ENCODE results near the gene RBP7.

RBP7 gene

DNA sequence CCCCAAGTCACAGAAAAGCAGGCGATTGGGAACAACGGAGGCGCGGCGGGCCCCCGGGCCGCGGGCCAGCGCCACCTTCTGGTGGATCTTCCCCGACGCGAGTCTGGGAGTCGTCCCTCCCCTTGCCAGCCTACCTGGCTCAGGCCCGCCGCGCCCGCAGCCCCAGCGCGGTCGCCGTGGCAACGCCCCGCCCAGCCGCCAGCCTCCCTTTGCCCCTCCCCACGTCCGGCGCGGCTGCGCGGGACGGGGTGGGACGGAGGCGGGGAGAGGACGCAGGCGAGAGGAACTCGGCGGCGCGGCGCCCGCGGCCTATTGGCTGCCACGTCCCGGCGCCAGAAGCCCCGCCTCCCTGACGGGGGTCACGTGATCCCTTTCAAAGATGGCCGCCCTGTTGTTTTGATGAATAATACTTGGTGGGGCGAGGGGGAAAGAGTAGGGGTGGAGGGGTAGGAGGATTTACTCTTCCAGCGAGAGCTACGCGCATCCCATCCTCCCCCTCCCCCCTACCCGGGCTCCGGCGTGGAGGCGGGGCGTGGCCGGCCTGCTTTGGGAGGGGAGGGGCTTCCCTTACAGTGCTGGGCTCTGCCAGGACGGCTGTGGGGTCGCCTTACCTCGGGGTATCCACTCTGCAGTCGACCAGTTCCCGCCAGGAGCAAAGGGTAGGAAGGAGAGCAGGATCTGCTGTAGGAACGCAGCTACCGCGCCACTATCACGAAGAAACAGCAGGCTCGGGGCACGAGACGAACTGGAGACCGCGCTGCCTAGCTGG, 35.7 kb downstream of the RBP7 start, which contains the start of gene UBE4B:
UBE4B (plus strand) TSS at position 369 of the 769 bp plus-strand sequence. CDS start 713 bp downstream, outside the sequence.
- DNase-seq, result peak; percentile 100

DNA sequence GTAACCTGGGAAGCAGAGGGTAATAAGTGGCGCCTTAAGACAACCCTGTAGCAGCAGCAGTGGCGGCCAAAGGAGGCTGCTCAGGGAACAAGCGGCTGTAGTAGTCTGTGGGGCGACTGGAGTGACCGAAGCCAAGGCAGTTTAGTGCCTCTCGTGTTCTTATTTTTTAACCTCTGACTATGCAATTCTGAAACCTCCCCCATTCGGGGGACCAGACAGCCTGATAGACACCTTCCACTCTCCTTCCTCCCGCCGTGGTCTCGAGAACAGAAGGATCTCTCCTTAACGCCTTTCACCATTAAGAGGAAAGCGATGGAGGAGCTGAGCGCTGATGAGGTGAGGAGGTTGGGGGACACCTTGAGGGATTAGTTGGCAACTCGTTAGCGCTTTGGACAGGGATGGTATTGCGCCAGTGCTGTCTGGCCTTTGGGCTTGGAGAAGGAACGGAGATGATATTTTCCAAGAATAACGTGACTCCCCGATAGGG, 36.4 kb downstream of the RBP7 start:
- DNase-seq, result peak; percentile 85

DNA sequence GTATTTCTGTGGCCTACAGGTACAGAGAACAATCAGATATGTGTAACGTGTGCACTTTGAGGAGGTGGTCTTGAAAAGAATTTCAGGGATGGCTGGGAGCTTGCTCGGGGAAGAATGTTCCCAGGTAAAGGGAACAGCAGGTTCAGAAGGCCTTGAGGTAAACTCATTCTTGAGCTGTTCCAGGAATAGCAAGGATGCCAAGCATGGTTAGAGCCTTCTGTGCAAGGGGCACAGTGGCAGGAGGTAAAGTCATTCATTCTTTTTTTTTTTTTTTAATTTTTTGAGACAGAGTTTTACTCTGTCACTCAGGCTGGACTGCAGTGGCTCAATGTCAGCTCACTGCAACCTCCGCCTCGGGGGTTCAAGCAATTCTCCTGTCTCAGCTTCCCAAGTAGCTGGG, 45.7 kb downstream of the RBP7 start:
- no peak for DNase-seq

DNA sequence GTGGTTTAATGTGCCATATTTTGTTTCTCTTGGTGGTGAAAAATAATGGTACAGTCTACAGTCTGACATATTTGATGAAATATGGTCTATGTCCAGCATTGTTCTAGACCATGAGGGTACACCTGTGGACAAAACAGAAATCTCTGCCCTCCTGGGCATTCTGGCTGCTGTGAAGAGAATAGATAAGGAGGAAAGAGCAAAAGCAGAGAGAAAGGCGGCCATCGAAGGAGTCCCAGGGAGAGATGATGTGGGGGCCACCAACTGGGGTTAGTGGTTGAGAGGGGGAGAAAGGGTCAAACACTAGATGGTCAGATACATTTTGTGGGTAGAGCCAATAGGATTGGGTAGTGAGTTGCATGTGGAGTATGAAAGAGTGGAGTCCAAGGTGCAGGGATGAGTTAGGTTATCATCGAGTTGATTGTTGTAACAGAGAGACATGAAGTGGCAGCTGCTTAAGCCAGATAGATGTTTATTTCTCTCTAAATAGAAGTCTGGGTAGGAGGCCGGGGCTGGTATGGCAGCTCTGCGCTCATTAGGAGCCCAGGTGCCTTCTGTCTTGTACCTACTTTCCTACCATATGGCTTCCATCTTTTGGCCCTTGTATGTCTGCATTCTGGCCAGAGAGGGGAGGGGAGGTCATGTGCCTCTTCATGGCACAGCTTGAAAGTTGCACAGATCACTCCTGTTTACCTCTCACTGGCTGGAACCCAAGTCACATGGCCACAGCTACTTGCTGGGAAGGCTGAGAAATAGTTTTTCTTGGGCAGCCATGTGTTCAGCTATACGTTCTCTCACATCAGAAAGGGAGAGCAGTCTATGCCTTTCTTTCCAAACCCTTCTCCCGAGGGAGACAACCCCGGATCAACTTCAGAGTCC, 48.7 kb downstream of the RBP7 start:
- peak; percentile 21 for DNase-seq

DNA sequence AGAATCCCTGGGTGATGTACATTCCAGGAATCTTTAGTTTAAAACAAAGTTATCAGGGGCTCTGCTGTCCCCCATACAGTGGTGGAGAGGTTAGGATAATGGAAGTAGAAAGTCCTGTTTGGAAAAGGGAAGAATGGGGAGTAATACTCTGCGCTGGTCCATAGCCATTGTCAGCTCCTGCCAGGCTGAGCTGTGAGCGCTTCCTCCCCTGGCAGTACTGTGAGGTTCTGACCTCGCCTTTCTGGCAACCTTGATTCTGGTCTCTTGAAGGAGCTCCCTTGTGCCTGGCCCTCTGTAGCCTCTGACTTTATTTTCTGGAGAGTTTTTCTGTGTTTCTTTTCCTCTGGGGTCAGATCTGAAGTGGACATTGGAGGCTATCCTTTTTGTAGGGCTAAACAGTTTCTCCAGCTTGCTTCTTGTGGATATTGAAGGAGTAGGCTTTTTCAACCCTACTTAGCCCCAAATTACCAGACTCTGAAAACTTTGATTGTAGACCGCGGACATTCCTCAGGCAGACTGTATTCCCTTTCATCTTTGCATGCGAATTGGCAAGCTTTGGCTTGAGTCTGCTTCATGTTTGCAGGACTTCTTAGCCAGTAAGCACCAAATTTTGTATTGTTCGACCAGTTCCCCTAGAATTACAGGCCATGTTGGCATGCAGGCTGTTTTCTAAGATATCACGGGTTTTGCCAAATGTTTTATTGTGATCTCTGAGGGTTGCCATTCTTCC, 49.5 kb downstream of the RBP7 start:
- no peak for DNase-seq

DNA sequence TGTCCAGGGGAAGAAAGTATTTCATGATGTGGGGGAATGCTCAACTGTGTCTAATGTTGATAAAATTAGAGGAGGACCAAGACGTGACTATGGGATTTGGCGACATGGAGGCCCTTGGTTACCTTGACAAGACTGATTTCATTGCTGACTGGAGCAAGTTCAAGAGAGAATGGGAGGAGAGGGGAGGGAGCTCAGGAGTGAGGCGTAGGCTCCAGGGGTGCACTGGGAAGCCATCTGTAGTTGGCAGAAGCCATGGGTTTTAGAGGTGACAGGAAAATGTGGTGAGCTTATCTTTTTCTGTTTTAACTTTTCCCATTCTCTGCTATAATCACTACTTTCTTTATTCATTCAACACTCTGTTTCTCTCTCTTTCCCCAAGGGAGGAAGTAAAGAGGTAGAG, 51.6 kb downstream of the RBP7 start:
- DNase-seq, result no peak

DNA sequence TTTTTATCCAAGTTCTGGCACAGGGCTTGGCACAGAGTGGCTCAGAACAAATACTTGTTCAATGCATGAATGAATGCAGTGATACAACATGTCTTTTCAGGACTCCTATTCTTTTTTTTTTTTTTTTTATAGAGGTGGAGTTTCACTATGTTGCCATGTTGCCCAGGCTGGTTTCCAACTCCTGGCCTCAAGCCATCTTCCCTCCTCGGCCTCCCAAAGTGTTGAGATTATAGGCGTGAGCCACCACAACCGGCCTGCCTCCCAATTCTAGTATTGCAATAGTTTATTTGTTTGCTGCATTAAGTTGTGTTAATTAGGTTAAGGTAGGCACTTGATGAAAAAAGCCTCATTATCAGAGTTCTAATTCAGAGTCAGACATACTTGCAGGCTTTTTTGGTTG, 53.6 kb downstream of the RBP7 start:
- no peak for DNase-seq

DNA sequence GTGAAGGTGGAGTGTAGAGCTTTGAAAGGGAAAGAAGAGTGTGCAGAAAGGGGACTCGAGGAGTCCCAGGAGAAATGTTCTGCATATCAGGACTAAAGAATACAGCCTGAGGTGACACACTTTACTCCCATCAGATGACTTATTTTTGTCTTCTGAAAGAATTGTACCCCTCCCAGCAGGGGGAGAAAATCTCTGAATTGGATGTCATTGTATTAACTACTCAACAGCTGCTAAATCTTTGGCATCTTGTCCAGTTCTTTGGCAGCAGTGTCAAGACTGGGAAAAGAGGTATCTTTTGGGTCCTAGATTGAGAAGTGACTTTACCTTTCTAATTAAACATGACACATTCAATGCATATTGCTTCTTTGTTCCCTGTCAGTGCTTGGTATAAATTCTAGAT, 54.6 kb downstream of the RBP7 start:
- DNase-seq, result peak; percentile 41

DNA sequence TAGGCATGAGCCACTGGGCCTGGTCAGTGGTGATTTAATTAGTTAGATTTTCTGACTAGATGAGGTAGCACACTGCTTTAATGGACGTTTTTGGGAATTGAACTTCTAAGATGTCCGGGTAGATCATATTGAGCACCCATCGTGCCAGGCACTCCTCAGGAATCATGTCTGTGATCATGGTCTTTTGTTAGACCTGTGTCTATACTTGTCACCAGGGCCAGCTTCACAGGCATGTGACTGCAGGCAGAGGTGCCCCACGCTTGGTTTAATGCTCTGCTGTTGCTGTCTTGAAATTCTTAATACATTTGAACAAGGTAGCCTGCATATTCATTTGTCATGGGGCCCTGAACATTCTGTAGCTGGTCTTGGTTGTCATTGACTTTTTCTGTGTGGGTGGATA, 55.3 kb downstream of the RBP7 start:
- DNase-seq, result no peak

DNA sequence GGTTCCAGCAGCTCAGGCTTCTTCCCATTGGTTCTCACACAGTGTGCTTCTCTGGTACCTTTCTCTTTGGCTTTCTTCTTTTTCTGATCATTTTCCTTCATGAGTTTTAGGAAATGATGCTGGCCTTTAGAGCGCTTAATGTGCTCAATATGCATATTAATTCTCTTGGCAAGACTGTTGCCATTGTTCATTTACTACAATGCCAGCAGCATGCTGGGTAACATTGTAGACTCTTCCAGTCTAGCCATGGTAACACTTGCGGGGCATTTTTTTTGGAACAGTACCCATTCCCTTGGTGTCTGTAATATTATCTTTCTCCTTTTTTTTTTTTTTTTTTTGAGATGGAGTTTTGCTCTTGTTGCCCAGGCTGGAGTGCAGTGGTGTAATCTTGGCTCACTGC, 57.4 kb downstream of the RBP7 start:
- no peak for DNase-seq

DNA sequence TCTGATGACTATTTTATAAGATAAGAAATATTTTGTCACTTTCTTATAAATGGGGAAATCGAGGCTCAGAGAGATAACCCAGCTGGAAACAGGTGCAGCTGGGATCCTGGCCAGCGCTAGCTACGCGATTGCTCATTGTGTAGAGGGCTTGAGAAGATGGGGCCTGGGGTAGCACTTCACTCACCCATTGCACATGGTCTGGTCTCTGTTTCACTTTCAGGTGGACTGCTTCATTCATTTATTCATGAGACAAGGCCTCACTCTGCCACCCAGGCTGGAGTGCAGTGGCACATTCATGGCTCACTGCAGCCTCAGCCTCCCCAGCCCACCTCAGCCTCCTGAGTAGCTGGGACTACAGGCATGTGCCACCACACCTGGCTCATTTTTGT, 59.6 kb downstream of the RBP7 start:
- DNase-seq, result no peak

DNA sequence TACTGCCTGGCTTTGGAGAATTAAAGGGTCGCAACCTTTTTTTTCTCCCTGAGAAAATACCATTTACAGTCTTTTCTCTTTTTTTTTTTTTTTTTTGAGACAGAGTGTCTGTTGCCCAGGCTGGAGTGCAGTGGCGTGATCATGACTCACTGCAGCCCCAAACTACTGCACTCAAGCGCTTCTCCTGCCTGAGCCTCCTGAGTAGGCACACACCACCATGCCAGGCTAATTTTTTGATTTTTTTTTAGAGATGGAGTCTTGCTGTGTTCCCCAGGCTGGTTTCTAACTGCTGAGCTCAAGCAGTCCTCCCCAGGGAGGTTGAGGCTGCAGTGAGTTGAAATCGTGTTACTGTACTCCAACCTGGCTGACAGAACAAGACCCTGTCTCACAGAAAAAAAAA, 60.3 kb downstream of the RBP7 start:
- DNase-seq, result no peak

DNA sequence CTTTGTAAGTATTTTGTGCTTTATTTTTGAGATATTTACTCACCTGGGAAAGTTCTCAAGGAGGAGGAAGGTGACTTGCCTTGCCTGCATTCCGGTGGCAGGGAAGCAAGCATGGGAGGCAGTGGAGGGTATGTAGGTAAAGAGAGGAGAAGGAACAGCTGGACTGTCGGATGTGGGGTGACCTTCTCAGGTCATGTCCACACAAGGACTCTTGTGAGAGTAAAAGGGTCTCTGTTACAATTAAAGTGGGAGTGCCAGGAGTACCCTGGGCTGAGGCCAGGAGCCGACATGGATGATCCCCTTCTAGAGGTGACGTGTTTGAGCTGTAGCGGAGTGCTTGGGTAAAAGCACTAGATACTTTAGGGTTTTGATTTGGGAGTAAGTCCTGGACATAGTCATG, 60.8 kb downstream of the RBP7 start:
- no peak for DNase-seq

DNA sequence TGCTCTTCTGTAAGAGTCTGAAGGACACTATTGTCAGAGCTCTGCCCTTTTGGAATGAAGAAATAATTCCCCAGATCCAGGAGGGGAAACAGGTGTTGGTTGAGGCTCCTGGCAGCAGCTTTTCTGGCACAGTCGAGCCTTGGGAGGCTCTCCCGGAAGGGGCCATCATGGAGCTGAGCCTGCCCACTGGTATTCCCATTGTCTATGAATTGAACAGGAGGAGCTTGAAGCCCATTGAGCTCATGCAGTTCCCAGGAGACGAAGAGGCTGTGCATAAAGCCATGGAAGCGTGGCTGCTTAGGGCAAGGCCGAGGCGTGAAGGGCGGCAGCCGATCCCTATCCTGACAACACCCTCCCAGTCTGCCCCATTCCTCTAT, 62.3 kb downstream of the RBP7 start:
- no peak for DNase-seq

DNA sequence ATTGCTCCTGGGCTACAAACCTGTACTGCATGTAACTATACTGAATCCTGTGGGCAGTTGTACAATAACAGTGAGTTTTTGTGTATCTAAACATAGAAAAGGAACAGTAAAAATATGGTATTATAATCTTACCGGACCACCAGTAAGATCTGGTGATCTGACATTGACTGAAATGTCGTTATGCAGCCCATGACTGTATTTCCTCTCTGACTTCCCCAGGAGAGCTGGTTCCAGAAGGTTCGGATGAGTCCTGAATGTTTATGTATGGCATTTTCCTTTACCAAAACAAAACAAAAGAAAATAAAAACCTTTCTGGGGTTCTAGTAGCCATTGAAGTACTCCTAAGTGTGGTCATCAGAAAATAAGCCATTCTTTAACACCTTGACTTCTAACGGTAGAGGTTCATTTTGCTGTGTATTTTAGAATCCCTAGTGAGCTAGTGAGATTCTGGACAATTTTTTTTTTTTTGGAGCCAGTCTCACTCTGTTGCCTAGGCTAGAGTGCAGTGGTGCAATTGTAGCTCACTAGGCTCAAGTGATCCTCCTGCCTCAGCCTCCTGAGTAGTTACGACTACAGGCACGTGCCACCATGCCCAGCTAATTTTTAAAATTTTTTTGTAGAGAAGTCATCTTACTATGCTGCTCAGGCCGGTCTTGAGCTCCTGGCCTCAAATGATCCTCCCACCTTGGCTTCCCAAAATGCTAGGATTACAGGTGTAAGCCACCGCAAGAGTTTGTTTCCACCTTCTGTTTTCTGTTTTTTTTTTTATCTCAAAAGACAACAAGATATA, 63.5 kb downstream of the RBP7 start:
- DNase-seq, result no peak

DNA sequence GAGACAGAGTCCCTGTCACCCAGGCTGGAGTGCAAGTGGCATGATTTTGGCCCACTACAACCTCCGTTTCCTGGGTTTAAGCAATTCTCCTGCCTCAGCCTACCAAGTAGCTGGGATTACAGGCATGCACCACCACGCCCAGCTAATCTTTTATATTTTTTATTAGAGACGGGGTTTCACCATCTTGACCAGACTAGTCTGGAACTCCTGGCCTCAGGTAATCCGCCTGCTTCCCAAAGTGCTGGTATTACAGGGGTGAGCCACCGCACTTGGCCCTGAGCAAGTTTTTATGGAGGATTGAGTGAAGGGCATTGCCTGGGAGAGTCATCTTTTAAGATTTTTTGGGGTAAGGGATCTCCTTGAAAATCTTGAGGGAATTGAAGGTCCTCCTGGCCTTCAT, 64.2 kb downstream of the RBP7 start:
- DNase-seq, result no peak

DNA sequence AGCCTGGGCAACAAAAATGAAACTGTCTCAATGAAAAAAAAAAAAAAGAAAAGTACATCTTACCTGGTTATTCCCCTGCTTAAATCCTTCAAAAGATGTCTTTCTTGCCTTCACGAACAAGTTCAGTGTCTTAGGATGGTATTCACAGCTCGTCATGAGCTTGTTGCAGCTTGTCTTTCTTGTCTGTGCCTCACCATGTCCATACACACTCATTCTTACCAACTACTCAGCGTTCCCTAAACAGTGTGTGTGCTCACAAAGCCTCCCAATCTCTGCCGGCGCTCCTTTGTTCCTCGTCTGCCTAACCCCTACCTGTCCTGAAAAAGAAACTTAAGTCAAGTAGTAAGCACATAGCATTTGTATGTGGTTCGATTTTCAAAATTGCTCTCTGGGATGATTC, 66.8 kb downstream of the RBP7 start:
- no peak for DNase-seq

DNA sequence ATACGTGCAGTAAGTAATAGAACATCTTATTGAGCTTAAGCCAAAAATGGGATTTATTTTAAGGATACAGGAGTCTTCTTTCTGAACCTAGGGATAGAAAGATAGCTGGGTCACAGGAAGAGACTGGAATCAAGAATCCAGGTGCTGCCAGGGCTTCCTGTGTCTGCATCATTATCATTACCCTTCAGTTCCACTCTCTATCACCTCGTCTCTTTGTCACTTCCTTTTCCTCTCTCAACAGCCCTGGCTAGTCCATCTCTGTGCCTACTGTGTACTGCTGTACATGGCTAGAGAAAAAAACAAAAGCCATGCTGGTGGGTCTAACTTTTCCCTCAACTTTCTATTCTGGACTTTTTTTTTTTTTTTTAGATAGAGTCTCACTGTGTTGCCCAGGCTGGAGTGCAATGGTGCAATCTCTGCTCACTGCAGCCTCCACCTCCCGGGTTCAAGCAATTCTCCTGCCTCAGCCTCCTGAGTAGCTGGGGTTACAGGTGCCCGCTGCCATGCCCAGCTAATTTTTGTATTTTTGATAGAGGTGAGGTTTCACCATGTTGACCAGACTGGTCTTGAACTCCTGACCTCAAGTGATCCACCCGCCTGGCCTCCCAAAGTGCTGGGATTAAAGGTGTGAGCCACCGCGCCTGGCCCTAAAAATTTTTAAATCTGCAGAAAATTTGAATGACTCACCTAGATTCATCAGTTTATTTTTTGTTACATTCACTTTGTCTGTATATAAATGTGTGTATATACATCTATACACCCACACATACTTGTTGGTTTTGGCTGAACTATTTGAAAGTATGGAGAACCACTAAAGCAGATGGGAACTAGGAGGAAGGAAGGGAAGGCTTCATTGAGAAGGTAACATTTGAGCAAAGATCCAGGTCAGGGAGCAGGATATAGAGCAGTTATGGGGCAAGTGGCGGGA, 67.7 kb downstream of the RBP7 start:
- DNase-seq, result no peak

DNA sequence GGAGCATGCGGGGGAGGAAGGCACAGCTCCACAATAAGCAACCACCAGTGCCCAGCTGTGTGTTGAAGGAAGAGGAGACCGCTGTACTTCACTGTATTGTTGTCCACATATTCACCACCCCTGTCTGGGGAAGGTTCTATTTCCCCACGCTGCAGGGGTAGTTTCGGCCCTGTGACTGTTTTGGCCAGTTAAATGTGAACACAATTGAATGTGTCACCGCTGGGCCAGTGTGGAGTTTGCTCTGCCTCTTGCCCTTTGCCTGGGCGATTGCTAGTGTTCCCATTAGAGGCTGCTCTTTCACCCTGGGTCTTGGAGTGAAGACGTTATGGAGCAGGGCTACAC, 68.3 kb downstream of the RBP7 start:
- no peak for DNase-seq

Data from NCI-H82 (cell line).